Measurements from ENCODE around the gene NAGPA.

DNA sequence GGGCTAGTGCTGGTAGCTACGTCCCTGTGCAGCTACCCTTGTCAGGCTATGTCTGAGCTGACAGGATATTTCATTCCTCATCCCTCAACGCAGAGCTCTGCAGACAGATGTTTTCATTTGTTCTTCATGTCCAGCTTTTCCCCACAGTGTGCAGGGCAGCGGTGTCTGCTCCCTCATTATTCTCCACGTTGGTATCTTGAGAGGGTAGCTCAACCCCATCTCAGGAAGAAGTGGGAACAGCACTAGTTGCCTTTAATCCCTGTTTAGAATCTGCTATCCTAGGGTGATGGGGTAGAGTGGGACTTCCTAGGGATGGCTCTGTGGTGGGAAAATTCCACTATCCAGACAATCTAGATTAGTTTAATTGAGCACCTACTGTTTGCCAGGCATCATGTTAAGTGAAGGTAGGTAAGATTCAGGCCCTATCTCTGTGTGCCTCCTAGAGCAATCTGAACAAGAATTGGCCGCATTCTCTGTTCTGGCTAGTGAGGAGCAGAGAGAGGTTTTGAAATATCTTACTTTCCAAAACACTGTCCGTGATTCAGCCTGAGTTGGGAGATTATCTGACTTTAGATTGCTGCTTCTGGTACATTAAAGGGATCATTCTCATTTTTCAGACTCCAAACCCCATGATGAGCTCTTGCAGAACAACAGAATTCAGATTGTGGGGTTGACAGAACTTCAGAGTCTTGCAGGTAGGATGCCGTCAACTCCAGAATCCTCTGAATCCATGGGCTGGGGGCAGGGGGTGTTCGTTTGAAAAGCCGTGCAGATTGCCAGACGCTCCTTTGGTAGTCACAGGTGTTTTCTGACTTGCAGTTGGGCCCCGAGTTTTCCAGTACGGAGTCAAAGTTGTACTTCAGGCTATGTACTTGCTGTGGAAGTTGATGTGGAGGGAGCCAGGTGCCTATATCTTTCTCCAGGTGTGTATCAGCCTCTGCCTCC is 38.9 kb upstream of the NAGPA start:
- TF ChIP-seq, protein P1, sequence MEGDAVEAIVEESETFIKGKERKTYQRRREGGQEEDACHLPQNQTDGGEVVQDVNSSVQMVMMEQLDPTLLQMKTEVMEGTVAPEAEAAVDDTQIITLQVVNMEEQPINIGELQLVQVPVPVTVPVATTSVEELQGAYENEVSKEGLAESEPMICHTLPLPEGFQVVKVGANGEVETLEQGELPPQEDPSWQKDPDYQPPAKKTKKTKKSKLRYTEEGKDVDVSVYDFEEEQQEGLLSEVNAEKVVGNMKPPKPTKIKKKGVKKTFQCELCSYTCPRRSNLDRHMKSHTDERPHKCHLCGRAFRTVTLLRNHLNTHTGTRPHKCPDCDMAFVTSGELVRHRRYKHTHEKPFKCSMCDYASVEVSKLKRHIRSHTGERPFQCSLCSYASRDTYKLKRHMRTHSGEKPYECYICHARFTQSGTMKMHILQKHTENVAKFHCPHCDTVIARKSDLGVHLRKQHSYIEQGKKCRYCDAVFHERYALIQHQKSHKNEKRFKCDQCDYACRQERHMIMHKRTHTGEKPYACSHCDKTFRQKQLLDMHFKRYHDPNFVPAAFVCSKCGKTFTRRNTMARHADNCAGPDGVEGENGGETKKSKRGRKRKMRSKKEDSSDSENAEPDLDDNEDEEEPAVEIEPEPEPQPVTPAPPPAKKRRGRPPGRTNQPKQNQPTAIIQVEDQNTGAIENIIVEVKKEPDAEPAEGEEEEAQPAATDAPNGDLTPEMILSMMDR (IDR thresholded peaks at IDR 0.05; ENCODE audit: poor library complexity), result no peak
- no peak for TF ChIP-seq EZH2phosphoT487 (IDR thresholded peaks at IDR 0.05; ENCODE audit: low read depth, severe bottlenecking, unreplicated experiment)
